Stimulated activated CD8-positive, alpha-beta memory T cell treated with anti-CD3 and anti-CD28 coated beads, Interleukin-7, amount 100 ng/mL, for 48 hours (primary cell): ENCODE measurements around the gene RTN4R.
"Not testable (repeated sequence)": the region's sequence is repeated elsewhere in the genome, so short reads cannot be mapped to it uniquely, and the experiment has no call there.

Experiments used
- DNase-seq, 2 donors: peaks; one replicate each; pipeline ENCODE4 v3.0.0-alpha.2; 2020; ENCODE audit warnings: low read depth in 1 of 2; ENCODE audit errors: extremely low read depth in 1 of 2

Gene RTN4R

GRCh38 chr22:20305894-20306645, 38.0 kb upstream of the RTN4R start:
- no peak for DNase-seq

GRCh38 chr22:20305230-20305893, 37.2 kb upstream of the RTN4R start:
- not testable (repeated sequence) for DNase-seq

- DNase-seq, result no peak
Observed at GRCh38 chr22:20304646-20305045, 36.5 kb upstream of the RTN4R start.

- DNase-seq, result not testable (repeated sequence)
Observed at GRCh38 chr22:20303229-20303534, 35.1 kb upstream of the RTN4R start.

GRCh38 chr22:20302438-20303228, 34.5 kb upstream of the RTN4R start:
- DNase-seq, result no peak

DNA sequence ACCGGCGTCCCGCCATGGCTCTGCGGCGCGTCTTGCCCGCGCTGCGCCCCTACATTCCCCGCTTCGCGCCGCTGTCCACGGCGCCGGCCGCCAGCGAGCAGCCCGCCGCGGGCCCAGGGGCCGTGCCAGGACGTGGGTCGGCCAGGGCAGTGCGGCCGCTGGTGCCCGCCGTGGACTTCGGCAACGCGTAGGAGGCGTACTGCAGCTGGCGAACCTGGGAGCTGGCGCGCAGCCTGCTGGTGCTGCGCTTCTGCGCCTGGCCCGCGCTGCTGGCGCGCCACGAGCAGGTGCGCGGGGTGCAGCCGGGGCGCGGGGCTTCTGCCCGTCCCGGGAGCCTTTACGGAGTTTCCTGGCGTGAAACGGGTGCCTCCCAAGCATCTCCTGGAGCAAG, 31.6 kb upstream of the RTN4R start:
- no peak for DNase-seq

DNA sequence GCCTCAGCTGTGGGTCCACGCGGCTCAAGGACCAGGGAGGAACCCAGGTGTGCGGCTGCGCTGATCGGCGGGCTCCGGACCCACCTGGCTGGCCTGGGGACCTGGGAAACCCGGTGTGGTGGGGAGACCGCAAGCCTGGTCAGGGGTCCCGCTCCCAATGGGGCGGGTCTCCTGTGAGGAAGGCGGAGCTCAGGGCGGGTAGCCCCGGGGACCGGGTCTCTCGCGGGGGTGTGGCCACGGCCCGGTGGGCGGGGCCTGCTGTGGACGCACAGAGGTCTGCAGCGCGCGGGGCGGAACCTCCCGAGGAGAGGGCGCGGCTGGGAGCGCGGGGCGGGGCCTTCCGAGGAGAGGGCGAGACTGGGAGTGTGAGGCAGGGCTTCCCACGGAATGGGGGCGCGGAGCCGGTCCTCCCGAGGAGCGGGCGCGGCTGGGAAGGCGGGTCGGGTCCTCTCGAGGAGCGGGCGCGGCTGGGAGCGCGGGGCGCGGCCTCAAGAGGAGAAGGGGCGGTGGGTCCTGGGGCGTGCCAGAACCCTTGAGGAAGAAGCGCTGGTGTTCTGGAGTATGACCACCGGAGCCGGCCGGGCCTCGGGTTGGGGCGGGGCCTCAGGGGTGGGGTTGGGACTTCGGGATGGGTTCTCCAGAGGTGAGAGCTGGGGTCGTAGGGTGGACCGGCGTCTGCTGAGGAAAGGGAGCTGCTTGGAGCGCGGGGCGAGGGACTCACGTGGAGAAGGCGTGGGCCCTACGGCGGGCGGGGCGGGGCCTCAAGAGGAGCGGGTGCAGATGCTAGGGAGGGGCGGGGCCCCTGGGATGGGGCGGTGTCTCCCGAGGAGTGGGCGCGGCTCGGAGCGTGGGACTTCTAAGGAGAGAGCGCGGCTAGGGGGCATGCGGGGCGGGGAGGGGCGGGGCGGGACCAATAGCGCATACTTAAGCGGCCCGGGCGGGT, 31.0 kb upstream of the RTN4R start:
- peak; percentile 75 to 86 for DNase-seq

DNA sequence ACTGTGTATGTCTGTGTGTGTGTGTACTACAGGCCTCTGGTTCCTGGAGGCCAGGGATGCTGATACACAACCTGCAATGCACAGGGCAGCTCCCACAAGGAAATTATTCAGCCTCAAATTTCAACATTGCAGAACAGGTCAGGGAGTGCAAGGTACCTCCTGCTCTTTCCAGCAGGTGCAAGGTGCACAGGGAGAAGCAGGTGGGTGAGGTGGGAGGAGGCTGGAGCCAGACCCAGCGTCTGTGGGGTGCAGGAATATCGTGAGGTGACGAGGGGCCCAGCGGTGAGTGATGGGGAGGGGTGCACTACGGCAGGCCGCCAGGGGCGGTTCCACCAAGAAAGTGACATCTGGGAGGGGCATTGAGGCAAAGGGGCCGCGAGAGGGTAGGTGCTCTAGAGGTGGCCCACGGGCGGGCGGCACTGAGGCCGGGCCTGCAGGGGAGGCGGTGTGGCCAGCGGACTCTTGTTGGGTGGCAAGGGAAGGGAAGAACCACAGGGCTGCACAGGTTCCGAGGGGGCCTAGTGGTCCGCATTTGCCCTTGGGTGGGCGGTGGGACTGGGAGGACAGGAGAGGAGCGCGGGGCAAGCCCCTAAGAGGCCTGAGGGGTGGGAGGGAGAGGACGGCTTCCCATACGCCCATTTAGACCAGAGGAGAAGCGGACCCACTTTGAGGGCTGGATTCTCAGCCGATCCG, 30.1 kb upstream of the RTN4R start:
- no peak for DNase-seq

GRCh38 chr22:20297414-20298109, 29.4 kb upstream of the RTN4R start:
- no peak for DNase-seq

DNA sequence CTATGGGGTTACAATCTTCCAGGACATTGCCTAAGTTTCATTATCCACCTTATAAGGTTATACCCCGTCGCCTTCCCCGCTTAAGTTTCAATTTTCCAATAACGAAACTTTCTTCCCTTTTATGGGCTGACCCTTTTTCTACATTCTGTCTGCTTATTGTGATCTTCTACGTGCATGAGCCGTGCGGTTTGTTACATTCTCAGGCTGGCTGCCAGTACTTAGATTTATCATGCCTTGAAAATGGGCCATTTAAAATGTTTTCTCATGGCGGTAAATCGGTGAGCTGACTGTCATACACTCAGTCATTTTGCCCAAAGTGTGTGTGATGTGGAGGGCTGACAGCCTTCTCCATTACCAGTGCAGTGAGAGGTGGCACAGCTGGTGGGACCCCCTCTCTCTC, 28.5 kb upstream of the RTN4R start:
- no peak for DNase-seq

GRCh38 chr22:20295262-20296064, 27.3 kb upstream of the RTN4R start:
- DNase-seq, result no peak

DNA sequence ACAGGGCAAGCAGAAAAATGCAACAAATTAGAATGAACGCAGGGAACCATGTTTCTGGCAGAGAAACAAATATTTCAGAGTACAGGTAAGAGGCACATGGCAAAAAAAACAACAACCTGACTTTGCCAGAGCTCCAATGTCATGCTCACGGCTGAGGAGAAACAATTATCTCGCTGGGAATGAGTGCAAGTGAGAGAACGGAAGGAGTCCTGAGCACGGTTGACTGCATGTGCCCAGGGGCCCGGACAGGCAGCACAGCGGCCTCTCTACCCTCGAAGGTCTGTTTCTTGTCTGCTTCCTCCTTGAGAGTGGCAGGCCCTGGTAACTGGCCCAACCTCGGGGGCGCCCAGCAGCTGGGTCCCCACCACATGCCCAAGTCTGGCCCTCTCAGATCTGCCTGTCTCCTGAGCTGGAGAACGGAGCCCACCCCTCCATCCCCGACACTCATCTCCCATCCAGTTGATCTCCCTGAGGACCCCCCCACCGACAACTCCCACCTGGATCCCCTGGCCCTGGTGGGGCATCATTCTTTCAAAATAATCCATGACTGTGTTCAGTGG, 24.6 kb upstream of the RTN4R start:
- DNase-seq, result no peak

DNA sequence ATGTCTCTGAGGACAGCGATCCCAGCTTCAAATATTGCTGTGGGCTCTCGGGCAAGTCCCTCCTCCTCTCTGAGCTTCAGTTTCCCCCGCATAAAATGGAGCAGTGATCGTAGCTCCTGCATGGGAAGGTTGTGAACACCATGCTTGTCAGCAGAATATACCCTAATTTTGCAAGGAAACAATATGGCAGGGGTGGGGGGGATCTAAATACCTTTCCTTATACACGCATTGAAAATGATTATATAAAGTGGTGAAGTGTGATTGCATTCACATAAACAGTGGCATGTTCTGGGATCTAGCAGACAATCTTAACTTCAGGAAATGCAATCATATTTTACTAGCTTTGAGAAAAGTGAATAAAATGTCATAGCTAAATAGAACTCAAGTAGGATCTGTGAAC, 24.0 kb upstream of the RTN4R start:
- no peak for DNase-seq

DNA sequence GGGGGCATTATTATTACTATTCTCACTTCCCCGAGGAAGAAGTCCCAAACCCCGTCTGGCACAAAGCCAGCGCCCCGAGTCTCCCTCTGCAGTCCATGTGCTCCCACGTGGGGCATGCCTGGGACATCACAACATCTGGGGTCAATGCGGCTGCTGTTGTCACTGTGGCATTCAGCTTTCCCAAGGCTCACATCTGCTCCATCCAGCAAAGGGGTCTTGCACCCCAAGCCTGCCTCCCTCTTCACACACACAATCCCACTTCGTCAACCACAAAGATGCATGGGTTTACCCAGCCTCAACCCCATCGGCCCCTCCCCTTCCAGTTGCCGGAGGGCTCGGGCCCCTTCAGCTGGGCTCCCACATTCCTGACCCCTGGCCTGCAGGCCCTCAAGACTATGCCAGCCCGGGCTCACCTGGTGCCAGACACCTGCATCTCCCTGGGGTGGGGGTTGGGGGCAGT, 23.5 kb upstream of the RTN4R start:
- DNase-seq, result no peak

- no peak for DNase-seq
Observed at GRCh38 chr22:20291249-20291586, 23.1 kb upstream of the RTN4R start.

GRCh38 chr22:20290578-20291248, 22.6 kb upstream of the RTN4R start:
- DNase-seq, result no peak

GRCh38 chr22:20290045-20290392, 21.9 kb upstream of the RTN4R start:
- no peak for DNase-seq
